ENCODE data around the gene ARHGEF12. TPM values are rescaled to one million over a fixed set of nuclear protein-coding genes. Genes with fewer than 3 reads are reported as not detected.

Gene ARHGEF12
- total RNA-seq, 2 donors from 2014 or later: 113 to 132 TPM

- no peak for TF ChIP-seq CTCF (IDR thresholded peaks at IDR 0.05)
- Histone ChIP-seq H3K4me1 (ENCODE audit: control insufficient read depth in 1 of 2, low read depth in 2 of 2) (no peaks in the 10 kb centered on the region), H3K4me3 (no peak overlapping the region), H3K27me3 (replicated peaks; ENCODE audit: insufficient read depth) (no peaks in the 10 kb centered on the region), H3K9me3 (no peaks in the 10 kb centered on the region), H3K36me3 (peaks cover 52% of the 10 kb centered on the region), H3K27ac (no peak overlapping the region)
- ATAC-seq (ENCODE audit: insufficient number of reproducible peaks, low FRiP score, low read depth) (no peak), DNase-seq (ENCODE audit: low spot score) (no peak)
Measured at GRCh38 chr11:120482149-120482548, 145.9 kb downstream of the ARHGEF12 start.

DNA sequence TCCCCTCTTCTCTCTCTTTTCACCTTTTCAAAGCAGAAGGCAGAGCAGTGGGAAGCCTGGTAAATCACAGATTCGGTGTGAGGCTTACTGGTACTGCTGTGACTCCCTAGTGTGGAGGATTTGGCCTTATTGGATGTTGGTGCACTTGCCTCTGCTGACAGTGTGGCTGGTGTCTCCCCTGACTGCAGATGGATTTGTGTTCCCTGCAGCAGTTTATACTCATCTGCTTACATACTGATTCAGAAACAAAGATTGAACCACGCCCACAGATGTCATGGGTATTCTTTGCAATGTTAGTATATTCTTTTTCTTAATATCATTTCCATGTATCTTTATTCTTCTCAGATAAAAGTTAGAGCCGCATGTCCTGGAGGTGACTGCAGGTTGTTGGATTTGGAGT, 148.5 kb downstream of the ARHGEF12 start:
- ATAC-seq (ENCODE audit: insufficient number of reproducible peaks, low FRiP score, low read depth) (no peak), DNase-seq (ENCODE audit: low spot score) (no peak)
- Histone ChIP-seq H3K27me3 (replicated peaks; ENCODE audit: insufficient read depth) (no peaks in the 10 kb centered on the region), H3K9me3 (no peaks in the 10 kb centered on the region), H3K4me1 (ENCODE audit: control insufficient read depth in 1 of 2, low read depth in 2 of 2) (no peaks in the 10 kb centered on the region), H3K4me3 (no peak overlapping the region), H3K36me3 (peaks cover 36% of the 10 kb centered on the region), H3K27ac (no peak overlapping the region)
- no peak for TF ChIP-seq CTCF (IDR thresholded peaks at IDR 0.05)

DNA sequence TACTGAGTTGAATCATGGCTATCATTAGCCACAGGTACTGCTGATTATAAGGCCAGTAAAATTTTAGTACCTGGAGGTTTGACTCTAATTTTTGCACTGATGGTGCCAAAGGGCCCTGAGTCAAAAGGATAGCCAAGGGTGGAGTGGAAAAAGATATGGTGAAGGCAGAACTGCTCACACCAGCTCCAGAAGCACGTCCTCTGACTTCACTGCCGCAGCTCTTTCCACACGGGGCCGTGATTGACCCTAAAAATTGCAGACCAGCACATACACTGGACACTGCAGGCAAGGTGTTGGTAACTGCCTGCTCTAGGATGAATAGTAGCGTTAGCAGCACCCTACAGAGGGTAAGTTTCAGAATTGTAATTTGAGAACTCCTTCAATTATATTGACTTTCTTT, 149.9 kb downstream of the ARHGEF12 start:
- H3K36me3 ChIP-seq: peaks cover 25% of the 10 kb centered on the region
- H3K27me3 ChIP-seq (replicated peaks; ENCODE audit: insufficient read depth): no peaks in the 10 kb centered on the region
- H3K4me1 ChIP-seq (ENCODE audit: control insufficient read depth in 1 of 2, low read depth in 2 of 2): no peaks in the 10 kb centered on the region
- no peak overlapping the region for H3K4me3 ChIP-seq
- DNase-seq (ENCODE audit: low spot score): no peak
- no peak for TF ChIP-seq CTCF (IDR thresholded peaks at IDR 0.05)
- ATAC-seq (ENCODE audit: insufficient number of reproducible peaks, low FRiP score, low read depth): no peak
- H3K9me3 ChIP-seq: no peaks in the 10 kb centered on the region
- H3K27ac ChIP-seq: no peak overlapping the region

DNA sequence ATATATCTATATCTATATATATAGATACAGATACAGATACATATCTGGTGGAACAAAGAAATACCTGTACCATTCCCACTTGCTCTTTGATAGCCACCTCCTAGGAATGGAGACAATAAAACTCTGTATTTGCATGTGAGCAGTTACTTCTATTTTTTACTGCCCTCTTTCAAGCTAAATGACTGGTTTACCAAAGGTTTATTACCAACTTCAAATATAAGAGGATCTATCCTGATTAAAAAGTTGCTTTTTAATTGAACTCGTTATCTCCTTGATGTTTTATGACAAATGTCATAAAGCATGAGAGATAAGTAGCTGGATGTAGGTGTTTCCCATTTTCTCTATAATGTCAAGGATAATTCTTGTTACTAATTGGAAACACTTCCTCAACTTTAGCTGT, 153.6 kb downstream of the ARHGEF12 start:
- H3K9me3 ChIP-seq: no peaks in the 10 kb centered on the region
- no peaks in the 10 kb centered on the region for H3K27me3 ChIP-seq (replicated peaks; ENCODE audit: insufficient read depth)
- no peak for ATAC-seq (ENCODE audit: insufficient number of reproducible peaks, low FRiP score, low read depth)
- no peak for TF ChIP-seq CTCF (IDR thresholded peaks at IDR 0.05)
- H3K4me3 ChIP-seq: no peak overlapping the region
- H3K36me3 ChIP-seq: peaks cover 8% of the 10 kb centered on the region
- H3K27ac ChIP-seq: no peak overlapping the region
- no peak for DNase-seq (ENCODE audit: low spot score)
- no peaks in the 10 kb centered on the region for H3K4me1 ChIP-seq (ENCODE audit: control insufficient read depth in 1 of 2, low read depth in 2 of 2)

GRCh38 chr11:120492486-120492885, 156.3 kb downstream of the ARHGEF12 start:
- ATAC-seq (ENCODE audit: insufficient number of reproducible peaks, low FRiP score, low read depth) (no peak), DNase-seq (ENCODE audit: low spot score) (no peak)
- Histone ChIP-seq H3K36me3 (no peaks in the 10 kb centered on the region), H3K27ac (no peak overlapping the region), H3K27me3 (replicated peaks; ENCODE audit: insufficient read depth) (no peaks in the 10 kb centered on the region), H3K4me1 (ENCODE audit: control insufficient read depth in 1 of 2, low read depth in 2 of 2) (no peaks in the 10 kb centered on the region), H3K9me3 (no peaks in the 10 kb centered on the region), H3K4me3 (no peak overlapping the region)
- no peak for TF ChIP-seq CTCF (IDR thresholded peaks at IDR 0.05)
